Kidney (tissue), 22 donors: ENCODE measurements around the gene AVPR1A. TPM values are rescaled to one million over a fixed set of nuclear protein-coding genes. Genes with fewer than 3 reads are reported as not detected.

ENCODE experiments used
- DNase-seq, 5 donors: peaks; one replicate each; pipeline ENCODE4 v3.0.0-alpha.2; 2013 to 2020
- FAIRE-seq: peaks from 2 replicates; lab custom pipeline; 2012; peaks lifted over from hg19 to GRCh38; lab: Jason Lieb, UNC
- H3K27ac ChIP-seq, 2 donors: one replicate each; pipeline ENCODE4 v1.7.0; 2013; ENCODE audit warnings: low read depth in 2 of 2, low read length in 2 of 2, inconsistent platforms in 1 of 2
- H3K27me3 ChIP-seq: one replicate; pipeline ENCODE4 v1.7.1; 2013; ENCODE audit warnings: low read length, inconsistent platforms; ENCODE audit not compliant: control insufficient read depth, insufficient read depth
- H3K36me3 ChIP-seq, 3 donors: one replicate each; pipeline versions ENCODE4 v1.7.0 to v1.7.1; 2013; ENCODE audit warnings: low read length in 3 of 3, control low read depth in 1 of 3, inconsistent platforms in 1 of 3; ENCODE audit not compliant: insufficient read depth in 3 of 3, control insufficient read depth in 2 of 3
- H3K4me1 ChIP-seq, 3 donors: one replicate each; pipeline versions ENCODE4 v1.7.0 to v1.7.1; 2013; ENCODE audit warnings: low read length in 3 of 3, inconsistent platforms in 1 of 3, low read depth in 1 of 3; ENCODE audit not compliant: control insufficient read depth in 2 of 3, insufficient read depth in 2 of 3
- H3K4me3 ChIP-seq, 3 donors: one replicate each; pipeline versions ENCODE4 v1.7.0 to v1.8.1; 2013; ENCODE audit warnings: low read length in 3 of 3, control low read depth in 1 of 3, inconsistent platforms in 1 of 3
- H3K9ac ChIP-seq, 3 donors: one replicate each; pipeline versions ENCODE4 v1.7.0 to v1.7.1; 2013; ENCODE audit warnings: low read length in 3 of 3, control low read depth in 1 of 3, inconsistent platforms in 1 of 3
- H3K9me3 ChIP-seq, 3 donors: one replicate each; pipeline versions ENCODE4 v1.7.0 to v1.7.1; 2013; ENCODE audit warnings: low read length in 3 of 3, control low read depth in 1 of 3, inconsistent platforms in 1 of 3; ENCODE audit not compliant: control insufficient read depth in 2 of 3, insufficient read depth in 1 of 3
- intact Hi-C: fragments of 100-400 bp; cut with DNase I; formaldehyde crosslinking; loops from one replicate; pipeline ENCODE4 v1.11.1; 2022
- long read RNA-seq, 10 donors: library from polyadenylated mRNA in 1 of 10; unstranded in 1 of 10; transcript quantifications; one replicate each; pipeline ENCODE4 v2.0.0 and lab custom pipeline, GENCODE V29; 2021 to 2026
- polyA plus RNA-seq: library from polyadenylated mRNA; stranded (reverse); fragments of 350-450 nt; fragmentation: Illumina TruSeq; extraction: RNeasy Lipid Tissue Mini Kit (QIAGEN cat#74804); gene quantifications from one replicate; pipeline ENCODE4 v1.2.3, GENCODE V29; 2014; ENCODE audit warnings: low read depth, low replicate concordance; ENCODE audit not compliant: insufficient read depth
- total RNA-seq: library from RNA; stranded (reverse); fragmentation: NEBNext Ultra II Directional; extraction: Animal tissue kit (Norgen Biotek cat#: 25700); gene quantifications from one replicate; pipeline ENCODE4 v1.2.1, GENCODE V29; 2021
- TF ChIP-seq, protein P1 (sequence below): IDR thresholded peaks from 3 replicates; pipeline ENCODE4 v1.5.1; 2012; ENCODE audit warnings: mild to moderate bottlenecking, moderate library complexity, borderline replicate concordance; ENCODE audit not compliant: insufficient read depth; ENCODE audit errors: extremely low read depth
- donor health status: control.
- donor health status: control.
- donor health status: control.
- donor health status: control.
- donor health status: control.
- donor health status: DM: yes; HTN: yes; CAD: no.
- donor health status: Normal renal cell carcinoma (clear cell type).

AVPR1A gene
- 5.4 TPM for total RNA-seq
- 4.5 TPM for polyA plus RNA-seq
- long read RNA-seq, donor 1, full-length matches to known transcripts, result 1 of 1 reads
- long read RNA-seq, donor 1, partial matches to known transcripts, result 0 of 1 reads
- long read RNA-seq, donor 1, other reads (novel, unspliced or antisense), result 0 of 1 reads
- long read RNA-seq, donor 2, full-length matches to known transcripts, result 2 of 2 reads
- long read RNA-seq, donor 2, partial matches to known transcripts, result 0 of 2 reads
- long read RNA-seq, donor 2, other reads (novel, unspliced or antisense), result 0 of 2 reads
- long read RNA-seq, donor 3, full-length matches to known transcripts, result 8 of 8 reads
- long read RNA-seq, donor 3, partial matches to known transcripts, result 0 of 8 reads
- long read RNA-seq, donor 3, other reads (novel, unspliced or antisense), result 0 of 8 reads
- long read RNA-seq, donor 4, full-length matches to known transcripts, result 6 of 6 reads
- long read RNA-seq, donor 4, partial matches to known transcripts, result 0 of 6 reads
- long read RNA-seq, donor 4, other reads (novel, unspliced or antisense), result 0 of 6 reads
- long read RNA-seq, donor 5, full-length matches to known transcripts, result 1 of 1 reads
- long read RNA-seq, donor 5, partial matches to known transcripts, result 0 of 1 reads
- long read RNA-seq, donor 5, other reads (novel, unspliced or antisense), result 0 of 1 reads
- long read RNA-seq, donor 6, full-length matches to known transcripts, result 1 of 1 reads
- long read RNA-seq, donor 6, partial matches to known transcripts, result 0 of 1 reads
- long read RNA-seq, donor 6, other reads (novel, unspliced or antisense), result 0 of 1 reads
- long read RNA-seq, donor 7, full-length matches to known transcripts, result 2 of 3 reads
- long read RNA-seq, donor 7, partial matches to known transcripts, result 0 of 3 reads
- long read RNA-seq, donor 7, other reads (novel, unspliced or antisense), result 1 of 3 reads
- long read RNA-seq, donor 8, full-length matches to known transcripts, result 2 of 2 reads
- long read RNA-seq, donor 8, partial matches to known transcripts, result 0 of 2 reads
- long read RNA-seq, donor 8, other reads (novel, unspliced or antisense), result 0 of 2 reads
- long read RNA-seq, donor 9, full-length matches to known transcripts, result 1 of 1 reads
- long read RNA-seq, donor 9, partial matches to known transcripts, result 0 of 1 reads
- long read RNA-seq, donor 9, other reads (novel, unspliced or antisense), result 0 of 1 reads
- long read RNA-seq, donor 10, full-length matches to known transcripts, result 6 of 6 reads
- long read RNA-seq, donor 10, partial matches to known transcripts, result 0 of 6 reads
- long read RNA-seq, donor 10, other reads (novel, unspliced or antisense), result 0 of 6 reads

- TF ChIP-seq, protein P1, sequence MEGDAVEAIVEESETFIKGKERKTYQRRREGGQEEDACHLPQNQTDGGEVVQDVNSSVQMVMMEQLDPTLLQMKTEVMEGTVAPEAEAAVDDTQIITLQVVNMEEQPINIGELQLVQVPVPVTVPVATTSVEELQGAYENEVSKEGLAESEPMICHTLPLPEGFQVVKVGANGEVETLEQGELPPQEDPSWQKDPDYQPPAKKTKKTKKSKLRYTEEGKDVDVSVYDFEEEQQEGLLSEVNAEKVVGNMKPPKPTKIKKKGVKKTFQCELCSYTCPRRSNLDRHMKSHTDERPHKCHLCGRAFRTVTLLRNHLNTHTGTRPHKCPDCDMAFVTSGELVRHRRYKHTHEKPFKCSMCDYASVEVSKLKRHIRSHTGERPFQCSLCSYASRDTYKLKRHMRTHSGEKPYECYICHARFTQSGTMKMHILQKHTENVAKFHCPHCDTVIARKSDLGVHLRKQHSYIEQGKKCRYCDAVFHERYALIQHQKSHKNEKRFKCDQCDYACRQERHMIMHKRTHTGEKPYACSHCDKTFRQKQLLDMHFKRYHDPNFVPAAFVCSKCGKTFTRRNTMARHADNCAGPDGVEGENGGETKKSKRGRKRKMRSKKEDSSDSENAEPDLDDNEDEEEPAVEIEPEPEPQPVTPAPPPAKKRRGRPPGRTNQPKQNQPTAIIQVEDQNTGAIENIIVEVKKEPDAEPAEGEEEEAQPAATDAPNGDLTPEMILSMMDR, result no peak
- H3K4me3 ChIP-seq, result peak within 1 kb of the TSS; percentile 60 to 86 (median 62)
- intact Hi-C loops, result no loop called here
- H3K27ac ChIP-seq, result peak within 1 kb of the TSS in 1 of 2 donors; percentile 35
- H3K9ac ChIP-seq, result peak within 1 kb of the TSS in 2 of 3 donors; percentile 27 to 31
- no peaks in the 10 kb centered on the region for H3K9me3 ChIP-seq
- FAIRE-seq (no peak), DNase-seq (peak; percentile 59 to 68 (median 62))
- no peaks in the 10 kb centered on the region for H3K36me3 ChIP-seq
- H3K4me1 ChIP-seq, result peaks cover 0 to 18% (median 0%) of the 10 kb centered on the region in 3 donors
- H3K27me3 ChIP-seq, result peaks cover 25% of the 10 kb centered on the region
Observed at GRCh38 chr12:63150713-63151622, at the start of gene AVPR1A. AVPR1A (minus strand) TSS chr12:63151201; CDS start chr12:63150836, 365 bp downstream.

DNA sequence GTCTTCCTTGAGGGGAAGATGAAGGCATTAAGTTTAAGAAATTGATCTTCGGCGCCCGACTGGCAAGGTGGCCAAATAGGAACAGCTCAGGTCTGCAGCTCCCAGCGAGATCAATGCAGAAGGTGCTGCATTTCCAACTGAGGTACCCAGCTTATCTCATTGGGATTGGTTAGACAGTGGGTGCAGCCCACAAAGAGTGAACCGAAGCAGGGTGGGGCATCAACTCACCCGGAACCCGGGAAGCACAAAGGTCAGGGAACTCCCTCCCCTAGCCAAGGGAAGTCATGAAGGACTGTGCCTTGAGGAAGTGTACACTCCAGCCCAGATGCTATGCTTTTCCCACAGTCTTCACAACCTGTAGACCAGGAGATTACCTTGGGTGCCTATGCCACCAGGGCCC lies 45.2 kb upstream of the AVPR1A start:
- no peak for FAIRE-seq
- TF ChIP-seq, protein P1, result no peak
- no peak overlapping the region for H3K4me3 ChIP-seq
- no peaks in the 10 kb centered on the region for H3K36me3 ChIP-seq
- H3K27me3 ChIP-seq, result no peaks in the 10 kb centered on the region
- no peak overlapping the region for H3K9ac ChIP-seq
- no peak overlapping the region for H3K27ac ChIP-seq
- no peak for DNase-seq
- H3K9me3 ChIP-seq, result no peaks in the 10 kb centered on the region
- intact Hi-C loops, result no loop called here
- H3K4me1 ChIP-seq, result no peaks in the 10 kb centered on the region

- H3K27me3 ChIP-seq, result no peaks in the 10 kb centered on the region
- DNase-seq, result no peak
- FAIRE-seq, result no peak
- H3K27ac ChIP-seq, result no peak overlapping the region
- no peaks in the 10 kb centered on the region for H3K4me1 ChIP-seq
- H3K9ac ChIP-seq, result no peak overlapping the region
- TF ChIP-seq, protein P1, result no peak
- intact Hi-C loops, result no loop called here
- peaks cover 0 to 12% (median 0%) of the 10 kb centered on the region in 3 donors for H3K9me3 ChIP-seq
- H3K4me3 ChIP-seq, result no peak overlapping the region
- no peaks in the 10 kb centered on the region for H3K36me3 ChIP-seq
Observed at GRCh38 chr12:63179224-63179623, 28.2 kb upstream of the AVPR1A start.
